ENCODE results near the gene WDR70. TPM values are rescaled to one million over a fixed set of nuclear protein-coding genes. Genes with fewer than 3 reads are reported as not detected.
A peak's percentile ranks its signal among the peaks of the same experiment; 100 is the strongest.

The WDR70 gene
- total RNA-seq, 6 experiments from 2014 or later = 24.0 to 29.7 (median 26.0) TPM

DNA sequence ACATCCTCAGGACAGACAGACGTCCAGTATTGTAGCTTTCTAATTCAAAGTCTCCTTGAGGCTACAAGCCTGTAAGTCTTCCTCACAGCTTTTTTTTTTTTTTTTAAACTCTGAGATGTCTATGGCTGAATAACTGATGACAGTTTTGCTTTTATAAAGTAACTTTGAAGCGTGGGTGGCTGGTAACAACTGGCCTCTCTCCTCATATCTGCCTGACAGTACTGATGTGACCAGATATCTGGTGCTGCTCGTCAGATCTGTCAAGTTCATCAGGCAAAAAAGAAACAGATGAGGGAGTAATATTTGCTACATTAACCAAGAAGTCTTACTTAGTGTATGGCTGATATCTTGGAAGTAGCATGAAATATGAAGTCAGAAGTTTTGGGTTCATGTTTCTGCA, 388.1 kb downstream of the WDR70 start:
- no peak overlapping the region for H3K4me3 Mint-ChIP-seq
- no peak for DNase-seq

GRCh38 chr5:37767961-37768360, 388.8 kb downstream of the WDR70 start:
- no peaks in the 10 kb centered on the region for H3K36me3 Mint-ChIP-seq (ENCODE audit: low read depth)
- no peak for DNase-seq
- TF ChIP-seq, protein P1, sequence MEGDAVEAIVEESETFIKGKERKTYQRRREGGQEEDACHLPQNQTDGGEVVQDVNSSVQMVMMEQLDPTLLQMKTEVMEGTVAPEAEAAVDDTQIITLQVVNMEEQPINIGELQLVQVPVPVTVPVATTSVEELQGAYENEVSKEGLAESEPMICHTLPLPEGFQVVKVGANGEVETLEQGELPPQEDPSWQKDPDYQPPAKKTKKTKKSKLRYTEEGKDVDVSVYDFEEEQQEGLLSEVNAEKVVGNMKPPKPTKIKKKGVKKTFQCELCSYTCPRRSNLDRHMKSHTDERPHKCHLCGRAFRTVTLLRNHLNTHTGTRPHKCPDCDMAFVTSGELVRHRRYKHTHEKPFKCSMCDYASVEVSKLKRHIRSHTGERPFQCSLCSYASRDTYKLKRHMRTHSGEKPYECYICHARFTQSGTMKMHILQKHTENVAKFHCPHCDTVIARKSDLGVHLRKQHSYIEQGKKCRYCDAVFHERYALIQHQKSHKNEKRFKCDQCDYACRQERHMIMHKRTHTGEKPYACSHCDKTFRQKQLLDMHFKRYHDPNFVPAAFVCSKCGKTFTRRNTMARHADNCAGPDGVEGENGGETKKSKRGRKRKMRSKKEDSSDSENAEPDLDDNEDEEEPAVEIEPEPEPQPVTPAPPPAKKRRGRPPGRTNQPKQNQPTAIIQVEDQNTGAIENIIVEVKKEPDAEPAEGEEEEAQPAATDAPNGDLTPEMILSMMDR (IDR thresholded peaks at IDR 0.05) = no peak
- no peaks in the 10 kb centered on the region; the same call in 1 of the 2 replicates for H3K27me3 Mint-ChIP-seq (ENCODE audit: insufficient read depth)
- H3K9me3 Mint-ChIP-seq = no peaks in the 10 kb centered on the region
- no peak overlapping the region for H3K4me3 Mint-ChIP-seq
- H3K27ac Mint-ChIP-seq = no peak overlapping the region
- H3K4me1 Mint-ChIP-seq (ENCODE audit: low read depth) = peaks cover 41% of the 10 kb centered on the region

More for the DNA sequence above, 388.1 kb downstream of the WDR70 start:
- Mint-ChIP-seq H3K27ac (no peak overlapping the region), H3K36me3 (ENCODE audit: low read depth) (no peaks in the 10 kb centered on the region), H3K4me1 (ENCODE audit: low read depth) (peaks cover 34% of the 10 kb centered on the region), H3K27me3 (ENCODE audit: insufficient read depth) (no peaks in the 10 kb centered on the region; the same call in 1 of the 2 replicates), H3K9me3 (no peaks in the 10 kb centered on the region)
- TF ChIP-seq, protein P1 (IDR thresholded peaks at IDR 0.05) = no peak

DNA sequence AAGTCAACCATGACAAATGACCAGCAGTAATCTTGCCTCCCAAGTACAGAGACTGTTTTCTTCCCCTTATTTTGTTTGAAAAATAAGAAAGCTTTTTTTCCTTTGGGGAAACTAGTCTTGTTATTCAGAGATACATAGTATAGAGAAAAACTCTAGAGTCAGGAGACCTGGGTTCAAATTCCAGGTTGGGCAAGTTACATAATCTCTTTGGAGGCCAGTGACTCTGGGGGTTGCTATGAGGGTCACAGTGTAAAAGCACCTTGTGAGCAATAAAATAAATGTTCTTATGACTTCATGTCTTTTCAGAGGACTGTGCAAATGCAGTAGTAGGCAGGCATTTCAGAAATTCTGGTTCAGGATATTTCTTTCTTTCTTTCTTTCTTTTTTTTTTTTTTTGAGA, 389.3 kb downstream of the WDR70 start:
- H3K4me1 Mint-ChIP-seq (ENCODE audit: low read depth) = peaks cover 45% of the 10 kb centered on the region
- H3K4me3 Mint-ChIP-seq = no peak overlapping the region
- no peak overlapping the region for H3K27ac Mint-ChIP-seq
- no peak for DNase-seq
- TF ChIP-seq, protein P1 (IDR thresholded peaks at IDR 0.05) = no peak
- H3K9me3 Mint-ChIP-seq = 0 out of 2 replicates have a peak, but pooled peaks cover 1% of the 10 kb centered on the region
- H3K27me3 Mint-ChIP-seq (ENCODE audit: insufficient read depth) = no peaks in the 10 kb centered on the region; the same call in 1 of the 2 replicates
- no peaks in the 10 kb centered on the region for H3K36me3 Mint-ChIP-seq (ENCODE audit: low read depth)

- peaks cover 51% of the 10 kb centered on the region for H3K4me1 Mint-ChIP-seq (ENCODE audit: low read depth)
- TF ChIP-seq, protein P1 (IDR thresholded peaks at IDR 0.05) = no peak
Observed at GRCh38 chr5:37769108-37769507, 390.0 kb downstream of the WDR70 start.

DNA sequence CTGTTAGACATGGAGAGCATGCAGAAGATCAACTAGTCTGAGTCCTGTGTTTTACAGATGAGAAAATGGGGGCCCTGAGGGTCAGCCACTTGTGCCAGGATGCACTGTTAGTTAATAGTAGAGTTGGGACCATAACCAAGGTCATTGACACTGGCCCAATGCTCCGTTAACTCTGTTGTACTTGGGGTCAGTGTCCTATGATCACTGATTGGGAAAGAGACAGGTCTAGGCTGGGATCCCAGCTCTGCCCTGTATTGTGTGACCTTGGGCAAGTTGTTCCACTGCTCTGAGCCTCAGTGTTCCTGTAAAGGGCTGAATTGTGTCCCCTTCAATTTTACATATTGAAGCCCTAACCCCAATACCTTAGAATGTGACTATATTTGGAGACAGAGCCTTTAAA, 390.7 kb downstream of the WDR70 start:
- TF ChIP-seq, protein P1 (IDR thresholded peaks at IDR 0.05) = no peak
- peaks cover 52% of the 10 kb centered on the region for H3K4me1 Mint-ChIP-seq (ENCODE audit: low read depth)
- H3K36me3 Mint-ChIP-seq (ENCODE audit: low read depth) = peaks cover 2% of the 10 kb centered on the region
- no peak for DNase-seq
- no peaks in the 10 kb centered on the region; the same call in 1 of the 2 replicates for H3K27me3 Mint-ChIP-seq (ENCODE audit: insufficient read depth)
- H3K27ac Mint-ChIP-seq = peak overlapping the region; percentile 92
- H3K4me3 Mint-ChIP-seq = peak overlapping the region; percentile 25; the same call in 1 of the 2 replicates
- H3K9me3 Mint-ChIP-seq = peaks cover 9% of the 10 kb centered on the region

More at GRCh38 chr5:37769108-37769507, 390.0 kb downstream of the WDR70 start:
- peaks cover 7% of the 10 kb centered on the region; the same call in 1 of the 2 replicates for H3K9me3 Mint-ChIP-seq
- DNase-seq = no peak
- no peak overlapping the region for H3K27ac Mint-ChIP-seq
- H3K4me3 Mint-ChIP-seq = no peak overlapping the region
- H3K36me3 Mint-ChIP-seq (ENCODE audit: low read depth) = no peaks in the 10 kb centered on the region
- no peaks in the 10 kb centered on the region; the same call in 1 of the 2 replicates for H3K27me3 Mint-ChIP-seq (ENCODE audit: insufficient read depth)
